Fibroblast of the aortic adventitia (primary cell): ENCODE results near the gene TRIM24. TPM values are rescaled to one million over a fixed set of nuclear protein-coding genes. Genes with fewer than 3 reads are reported as not detected.

Experiments
- DNase-seq: peaks from one replicate; pipeline ENCODE4 v3.0.0-alpha.2; 2010; ENCODE audit warnings: low read depth
- H3K4me3 ChIP-seq: 2 replicates; pipeline ENCODE4 v1.5.1; 2011; ENCODE audit warnings: low read depth, mild to moderate bottlenecking, control low read depth, low read length, moderate library complexity
- CTCF ChIP-seq: IDR thresholded peaks from 2 replicates; pipeline ENCODE4 v1.5.1; 2011; ENCODE audit warnings: mild to moderate bottlenecking, low read length, control low read depth, inconsistent platforms; ENCODE audit not compliant: insufficient read depth
- total RNA-seq: library from RNA; depleted of rRNA; stranded (reverse); fragments of >200 nt; gene quantifications from 2 replicates; pipeline ENCODE4 v1.2.3, GENCODE V29; 2012; ENCODE audit warnings: low replicate concordance

Gene TRIM24
- total RNA-seq, 1 donor, result 12.6 TPM

DNA sequence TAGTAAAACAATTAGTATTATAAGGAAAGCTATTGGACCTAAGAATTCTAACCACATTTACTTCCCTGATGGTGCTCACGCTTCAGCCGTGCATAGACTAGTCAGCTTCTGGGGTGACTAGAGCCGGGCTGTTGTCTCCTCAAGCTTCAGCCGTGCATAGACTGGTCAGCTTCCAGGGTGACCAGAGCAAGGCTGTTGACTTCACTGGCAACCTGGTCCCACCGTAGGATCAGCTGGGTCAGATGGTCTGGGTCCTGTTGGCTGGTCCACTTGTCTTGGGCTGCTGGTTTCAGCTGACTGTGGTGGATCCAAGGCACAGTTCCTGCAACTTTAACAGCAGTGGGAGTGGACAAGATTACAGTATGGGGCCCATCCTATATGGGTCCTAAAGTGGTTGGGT lies 99.4 kb downstream of the TRIM24 start:
- no peak for DNase-seq
- no peak for TF ChIP-seq CTCF
- H3K4me3 ChIP-seq, result no peak overlapping the region

DNA sequence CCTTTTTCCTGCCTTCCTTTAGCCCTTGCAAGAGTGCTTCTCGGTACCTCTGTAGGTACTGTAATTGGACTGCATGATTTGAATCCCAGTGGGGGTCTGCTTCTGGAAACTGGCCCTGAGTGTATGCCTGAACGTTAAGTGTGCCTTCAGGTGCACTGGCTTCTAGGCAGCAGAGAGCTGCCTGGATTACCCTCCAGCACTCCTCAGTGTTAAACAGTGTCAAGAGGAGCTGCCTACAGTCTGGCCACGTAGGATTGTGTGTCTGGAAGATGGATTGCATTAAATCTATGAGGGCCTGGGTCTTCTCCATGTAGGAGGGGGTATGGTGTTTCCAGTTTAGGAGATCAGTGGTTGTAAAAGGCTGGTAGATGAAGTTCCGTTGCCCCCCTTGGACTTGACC lies 103.7 kb downstream of the TRIM24 start:
- DNase-seq, result no peak
- no peak overlapping the region for H3K4me3 ChIP-seq
- TF ChIP-seq CTCF, result no peak

- no peak for DNase-seq
- no peak for TF ChIP-seq CTCF
- no peak overlapping the region for H3K4me3 ChIP-seq
Measured at GRCh38 chr7:138564365-138564764, 104.3 kb downstream of the TRIM24 start.

DNA sequence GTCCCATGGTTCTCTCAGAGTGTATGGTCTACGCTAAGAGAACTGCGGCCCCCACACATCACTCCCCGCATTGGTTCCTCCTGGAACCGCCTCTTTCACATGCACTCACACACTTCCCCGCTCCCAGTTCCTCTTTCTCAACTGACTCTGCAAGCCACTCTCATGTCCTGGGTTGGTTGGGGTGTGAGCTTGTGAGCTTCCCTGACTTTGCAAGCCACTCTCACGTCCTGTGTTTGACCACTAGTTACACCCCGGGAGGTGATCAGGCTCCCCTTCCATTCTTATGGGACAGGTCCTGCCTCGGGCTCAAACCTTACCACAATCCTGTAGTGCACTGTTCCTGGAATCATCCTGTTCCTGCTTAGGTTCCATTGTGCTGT lies 105.0 kb downstream of the TRIM24 start:
- H3K4me3 ChIP-seq, result no peak overlapping the region
- DNase-seq, result no peak
- no peak for TF ChIP-seq CTCF

DNA sequence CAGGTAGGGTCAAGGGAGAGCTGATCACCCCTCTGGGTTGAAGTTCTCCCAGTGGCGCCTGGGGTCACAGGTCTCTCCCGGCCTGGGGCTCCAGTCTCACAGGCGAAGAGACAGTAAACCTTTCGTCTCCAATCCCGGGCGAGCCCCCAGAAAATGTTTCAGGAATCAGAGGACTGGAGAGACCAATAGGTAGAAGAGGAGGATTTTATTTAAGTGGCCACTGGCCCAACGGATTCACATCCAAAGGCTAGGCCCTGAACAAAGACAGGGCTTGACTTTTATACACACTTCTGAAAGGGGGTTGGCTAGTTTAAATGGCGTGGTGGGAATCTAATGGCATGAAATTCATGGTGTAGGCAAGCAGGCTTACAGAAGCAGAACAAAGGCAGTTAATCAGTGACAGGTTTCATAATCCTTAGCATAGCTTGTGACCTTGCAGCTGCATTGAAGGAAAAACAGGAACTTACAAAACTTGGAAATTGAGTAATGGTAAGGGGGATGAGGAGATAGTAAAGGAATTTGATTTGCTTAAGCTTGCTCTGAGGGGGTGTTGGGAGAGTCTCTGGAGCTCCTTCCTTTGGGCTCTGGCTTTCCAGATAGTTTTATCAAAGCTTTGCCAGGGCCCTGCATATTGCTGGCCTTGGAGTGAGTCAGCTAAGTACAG lies 105.5 kb downstream of the TRIM24 start:
- no peak overlapping the region for H3K4me3 ChIP-seq
- no peak for TF ChIP-seq CTCF
- DNase-seq, result peak; percentile 72

DNA sequence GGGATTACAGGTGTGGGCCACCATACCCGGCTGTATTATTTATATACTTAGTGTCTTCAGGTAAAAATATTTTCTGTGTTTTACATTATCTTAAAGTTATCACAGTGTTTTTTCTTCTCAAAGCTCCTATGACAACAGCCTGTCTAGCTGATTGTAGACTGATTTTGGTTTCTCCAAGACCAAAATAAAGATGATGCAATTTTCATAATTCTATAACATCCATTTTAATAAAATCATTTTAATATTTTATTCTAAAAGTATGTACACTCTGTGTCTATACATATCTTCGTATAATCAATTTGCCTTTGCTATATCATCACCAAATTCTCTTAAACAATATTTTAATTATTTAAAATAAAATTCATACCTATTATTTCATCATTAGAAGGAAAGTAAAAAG lies 108.6 kb downstream of the TRIM24 start:
- no peak overlapping the region for H3K4me3 ChIP-seq
- TF ChIP-seq CTCF, result no peak
- no peak for DNase-seq

DNA sequence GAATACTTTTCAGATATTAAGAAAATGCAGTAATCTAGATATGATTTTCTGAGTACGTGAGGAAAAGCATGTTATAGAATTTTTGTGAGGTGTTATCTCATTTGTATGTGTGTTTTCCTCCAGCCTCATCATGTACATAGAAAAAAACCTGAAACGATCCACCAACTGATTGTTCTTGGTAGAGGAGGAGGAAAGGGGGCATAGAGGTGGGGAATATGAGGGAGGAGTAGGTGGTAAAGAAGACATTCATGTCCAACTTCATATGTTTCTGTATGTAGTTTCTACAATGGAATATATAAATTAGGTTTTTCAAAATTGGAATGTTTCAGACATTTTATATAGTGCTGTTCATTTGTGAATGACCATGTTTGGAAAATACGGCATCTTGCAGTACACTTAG lies 109.4 kb downstream of the TRIM24 start:
- no peak overlapping the region for H3K4me3 ChIP-seq
- no peak for TF ChIP-seq CTCF
- DNase-seq, result no peak
